ENCODE data around the gene SMG6. TPM values are rescaled to one million over a fixed set of nuclear protein-coding genes. Genes with fewer than 3 reads are reported as not detected.

The SMG6 gene
- total RNA-seq, 2 donors from 2014 or later = 18.3 to 23.6 TPM

GRCh38 chr17:2250140-2251095 is 53.2 kb downstream of the SMG6 start:
- Histone ChIP-seq H3K9me3 (no peaks in the 10 kb centered on the region), H3K27ac (no peak overlapping the region), H3K4me3 (no peak overlapping the region), H3K36me3 (no peaks in the 10 kb centered on the region), H3K27me3 (no peaks in the 10 kb centered on the region), H3K9ac (ENCODE audit: low read depth in 2 of 2, low read length in 2 of 2) (no peak overlapping the region), H3K4me1 (no peaks in the 10 kb centered on the region)
- no peak for TF ChIP-seq CTCF (IDR thresholded peaks at IDR 0.05)
- intact Hi-C loops (cut with DNase I) = no loop called here
- no peak for DNase-seq

GRCh38 chr17:2247005-2247404 is 56.6 kb downstream of the SMG6 start:
- no peaks in the 10 kb centered on the region for H3K36me3 ChIP-seq
- no peak overlapping the region for H3K4me3 ChIP-seq
- TF ChIP-seq CTCF (IDR thresholded peaks at IDR 0.05) = no peak

GRCh38 chr17:2244545-2245525 is 58.8 kb downstream of the SMG6 start:
- Histone ChIP-seq H3K4me3 (no peak overlapping the region), H3K4me1 (no peaks in the 10 kb centered on the region), H3K9ac (ENCODE audit: low read depth in 2 of 2, low read length in 2 of 2) (peak overlapping the region in 1 of 2 donors; percentile 43), H3K27ac (peak overlapping the region; percentile 5), H3K36me3 (no peaks in the 10 kb centered on the region), H3K27me3 (no peaks in the 10 kb centered on the region), H3K9me3 (no peaks in the 10 kb centered on the region)
- intact Hi-C loops (cut with DNase I) = loop anchor here (10.0 kb wide), 1 partner anchor 360 kb away; no protein-coding TSS in a partner anchor
- DNase-seq = peak; percentile 85
- TF ChIP-seq CTCF (IDR thresholded peaks at IDR 0.05) = peak; percentile 93

More at GRCh38 chr17:2247005-2247404, 56.6 kb downstream of the SMG6 start:
- Histone ChIP-seq H3K27ac (no peak overlapping the region), H3K9ac (ENCODE audit: low read depth in 2 of 2, low read length in 2 of 2) (no peak overlapping the region), H3K4me1 (no peaks in the 10 kb centered on the region), H3K9me3 (no peaks in the 10 kb centered on the region), H3K27me3 (no peaks in the 10 kb centered on the region)
- no peak for DNase-seq
- intact Hi-C loops (cut with DNase I) = loop anchor here (10.0 kb wide), 1 partner anchor 362 kb away; no protein-coding TSS in a partner anchor

DNA sequence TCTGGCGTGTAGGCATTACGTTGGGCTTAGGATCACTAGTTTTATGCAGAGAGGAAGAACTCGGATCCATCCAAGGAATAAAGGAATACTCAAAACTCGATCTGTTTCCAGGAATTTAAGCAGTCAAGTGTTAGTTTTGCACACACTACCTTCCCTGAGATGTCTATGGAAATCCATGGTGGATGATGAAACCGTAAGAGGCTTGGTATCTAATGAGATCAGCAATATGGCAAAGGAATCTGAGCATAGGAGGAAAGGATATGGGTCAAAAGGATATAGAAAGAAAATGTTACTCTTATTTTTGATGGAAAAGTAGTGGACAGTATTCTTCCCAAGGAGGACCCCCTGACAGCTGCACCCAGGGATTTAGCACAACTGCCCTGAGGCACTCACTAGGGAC is 59.6 kb downstream of the SMG6 start:
- intact Hi-C loops (cut with DNase I) = loop anchor here (2.0 to 10.0 kb wide), 2 partner anchors 189 to 359 kb away; partner anchors contain the start of gene HIC1
- Histone ChIP-seq H3K4me3 (no peak overlapping the region), H3K9ac (ENCODE audit: low read depth in 2 of 2, low read length in 2 of 2) (no peak overlapping the region), H3K4me1 (no peaks in the 10 kb centered on the region), H3K9me3 (no peaks in the 10 kb centered on the region), H3K27me3 (no peaks in the 10 kb centered on the region), H3K36me3 (no peaks in the 10 kb centered on the region), H3K27ac (peak overlapping the region; percentile 5)
- TF ChIP-seq CTCF (IDR thresholded peaks at IDR 0.05) = no peak
- DNase-seq = no peak

DNA sequence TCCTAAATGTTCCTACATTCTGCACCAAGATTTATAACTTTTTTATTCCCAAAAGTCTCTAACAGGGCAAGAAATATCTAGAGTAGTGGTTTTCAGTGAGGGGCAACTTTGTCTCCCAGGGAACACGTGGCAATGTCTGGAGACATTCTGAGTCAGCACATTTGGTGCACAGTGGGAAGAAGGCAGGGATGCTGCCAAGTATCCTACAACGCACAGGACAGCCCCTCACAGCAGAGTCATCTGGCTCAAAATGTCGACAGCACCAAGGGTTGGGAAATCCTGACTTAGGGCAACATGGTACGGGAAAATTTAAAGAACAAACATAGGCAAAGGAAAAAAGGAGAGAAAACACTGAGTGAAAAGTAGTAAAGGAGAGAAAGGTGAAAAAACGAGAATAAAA is 61.8 kb downstream of the SMG6 start:
- no peaks in the 10 kb centered on the region for H3K9me3 ChIP-seq
- no peaks in the 10 kb centered on the region for H3K36me3 ChIP-seq
- no peak for TF ChIP-seq CTCF (IDR thresholded peaks at IDR 0.05)
- DNase-seq = no peak
- H3K4me1 ChIP-seq = no peaks in the 10 kb centered on the region
- H3K9ac ChIP-seq (ENCODE audit: low read depth in 2 of 2, low read length in 2 of 2) = no peak overlapping the region
- H3K4me3 ChIP-seq = no peak overlapping the region
- intact Hi-C loops (cut with DNase I) = loop anchor here (2.0 to 10.0 kb wide), 2 partner anchors 187 to 357 kb away; partner anchors contain the start of gene HIC1
- no peaks in the 10 kb centered on the region for H3K27me3 ChIP-seq
- no peak overlapping the region for H3K27ac ChIP-seq
